Neuronal stem cell (in vitro differentiated cells): ENCODE results near the gene TNFRSF13B. TPM values are rescaled to one million over a fixed set of nuclear protein-coding genes. Genes with fewer than 3 reads are reported as not detected.

Source experiments
- DNase-seq: peaks from one replicate; pipeline ENCODE4 v3.0.0-alpha.2; 2013; ENCODE audit warnings: low spot score
- H2AFZ ChIP-seq: one replicate; pipeline ENCODE4 v1.6.1; 2013; ENCODE audit warnings: mild to moderate bottlenecking, low read length, inconsistent platforms
- H2AK5ac ChIP-seq: 2 replicates; pipeline ENCODE4 v1.6.1; 2013; ENCODE audit warnings: low read depth, mild to moderate bottlenecking, inconsistent platforms, low read length, moderate library complexity, mixed read lengths
- H2BK120ac ChIP-seq: 2 replicates; pipeline ENCODE4 v1.6.1; 2013; ENCODE audit warnings: low read depth, mild to moderate bottlenecking, inconsistent platforms, low read length, moderate library complexity, mixed read lengths
- H2BK12ac ChIP-seq: one replicate; pipeline ENCODE4 v1.6.1; 2013; ENCODE audit warnings: low read length, inconsistent platforms
- H2BK15ac ChIP-seq: 2 replicates; pipeline ENCODE4 v1.6.1; 2013; ENCODE audit warnings: mild to moderate bottlenecking, low read length, inconsistent platforms, mixed read lengths
- H2BK5ac ChIP-seq: one replicate; pipeline ENCODE4 v1.6.1; 2013; ENCODE audit warnings: inconsistent platforms, mild to moderate bottlenecking, low read length, moderate library complexity
- H3K14ac ChIP-seq: one replicate; pipeline ENCODE4 v1.6.1; 2013; ENCODE audit warnings: low read length, inconsistent platforms
- H3K18ac ChIP-seq: 2 replicates; pipeline ENCODE4 v1.6.1; 2013; ENCODE audit warnings: low read length, inconsistent platforms
- H3K23ac ChIP-seq: 2 replicates; pipeline ENCODE4 v1.6.1; 2013; ENCODE audit warnings: low read depth, mild to moderate bottlenecking, mixed read lengths, low read length, inconsistent platforms; ENCODE audit not compliant: poor library complexity
- H3K27ac ChIP-seq: replicated peaks from 3 replicates; pipeline ENCODE4 v1.5.1; 2013; ENCODE audit warnings: low read length, inconsistent platforms
- H3K27me3 ChIP-seq, 3 experiments: 2 replicates each; pipeline ENCODE4 v1.6.1; 2013; ENCODE audit warnings: low read length in 3 of 3, mild to moderate bottlenecking in 2 of 3, inconsistent platforms in 1 of 3, low read depth in 1 of 3, mixed read lengths in 1 of 3, moderate library complexity in 1 of 3; ENCODE audit not compliant: control insufficient read depth in 3 of 3, insufficient read depth in 3 of 3
- H3K36me3 ChIP-seq, 2 donors: replicated peaks in 1 of 2; 2 replicates each; pipeline ENCODE4 v1.6.1; 2013; ENCODE audit warnings: low read length in 2 of 2; ENCODE audit not compliant: control insufficient read depth in 2 of 2, insufficient read depth in 2 of 2
- H3K4ac ChIP-seq: 2 replicates; pipeline ENCODE4 v1.6.1; 2013; ENCODE audit warnings: inconsistent platforms, mild to moderate bottlenecking, low read length, moderate library complexity
- H3K4me1 ChIP-seq, 2 donors: 1 replicate in 1 of 2; 2 replicates in 1 of 2; pipeline ENCODE4 v1.6.1; 2013; ENCODE audit warnings: low read length in 2 of 2, low read depth in 1 of 2; ENCODE audit not compliant: control insufficient read depth in 2 of 2, insufficient read depth in 1 of 2
- H3K4me2 ChIP-seq: one replicate; pipeline ENCODE4 v1.6.1; 2013; ENCODE audit warnings: mild to moderate bottlenecking, low read length, inconsistent platforms; ENCODE audit not compliant: insufficient read depth, poor library complexity, severe bottlenecking
- H3K4me3 ChIP-seq, 2 donors: 2 replicates each; pipeline ENCODE4 v1.5.1; 2013; ENCODE audit warnings: low read length in 2 of 2, mild to moderate bottlenecking in 2 of 2, inconsistent platforms in 1 of 2, moderate library complexity in 1 of 2
- H3K79me1 ChIP-seq: one replicate; pipeline ENCODE4 v1.6.1; 2013; ENCODE audit warnings: low read depth, mild to moderate bottlenecking, inconsistent platforms, low read length, moderate library complexity
- H3K9ac ChIP-seq: one replicate; pipeline ENCODE4 v1.6.1; 2013; ENCODE audit warnings: mild to moderate bottlenecking, low read depth, low read length, inconsistent platforms; ENCODE audit not compliant: poor library complexity
- H3K9me3 ChIP-seq, 2 donors: replicated peaks in 1 of 2; 2 replicates each; pipeline versions ENCODE3 to v1.6.1; 2013; ENCODE audit warnings: low read length in 2 of 2, mild to moderate bottlenecking in 2 of 2, inconsistent platforms in 1 of 2, low read depth in 1 of 2, mixed read lengths in 1 of 2, moderate library complexity in 1 of 2; ENCODE audit not compliant: control insufficient read depth in 2 of 2, insufficient read depth in 1 of 2
- H4K8ac ChIP-seq: one replicate; pipeline ENCODE4 v1.6.1; 2013; ENCODE audit warnings: low read depth, mild to moderate bottlenecking, inconsistent platforms, low read length, moderate library complexity
- H4K91ac ChIP-seq: one replicate; pipeline ENCODE4 v1.6.1; 2013; ENCODE audit warnings: low read length, low read depth, mild to moderate bottlenecking, inconsistent platforms; ENCODE audit not compliant: poor library complexity
- WGBS, 2 donors: extraction: QIAGEN DNeasy Blood & Tissue Kit; methylation state at CpG; one replicate each; pipeline ENCODE4 v1.1.7; 2013; ENCODE audit warnings: missing lambda C conversion rate in 2 of 2, mixed read lengths in 1 of 2; ENCODE audit not compliant: insufficient read length in 2 of 2, insufficient replicate concordance in 1 of 2; ENCODE audit errors: extremely low coverage in 2 of 2; 5-methylcytosine and 5-hydroxymethylcytosine counted together
- polyA plus RNA-seq, 2 experiments: library from polyadenylated mRNA; stranded (reverse); fragments of 200-250 nt; gene quantifications; one replicate each; pipeline ENCODE4 v1.2.3, GENCODE V29; 2013

TNFRSF13B gene
- not detected for polyA plus RNA-seq (2013, experiment 1 of 2)
- polyA plus RNA-seq (2013, experiment 2 of 2): not detected

- H3K14ac ChIP-seq: no peak within 1 kb of the TSS
- no peak within 1 kb of the TSS for H3K4ac ChIP-seq
- H3K27ac ChIP-seq: no peak within 1 kb of the TSS
- H3K9me3 ChIP-seq: no peaks in the 10 kb centered on the region
- no peak for DNase-seq
- H2AK5ac ChIP-seq: no peak within 1 kb of the TSS
- H2BK12ac ChIP-seq: no peak within 1 kb of the TSS
- H2BK15ac ChIP-seq: no peak within 1 kb of the TSS
- H3K4me1 ChIP-seq: peaks cover 0 to 2% of the 10 kb centered on the region in 2 donors
- no peak within 1 kb of the TSS for H3K9ac ChIP-seq
- H4K91ac ChIP-seq: no peak within 1 kb of the TSS
- H3K18ac ChIP-seq: peak within 1 kb of the TSS; percentile 21
- H2BK120ac ChIP-seq: no peak within 1 kb of the TSS
- no peaks in the 10 kb centered on the region for H3K36me3 ChIP-seq
- no peak within 1 kb of the TSS for H3K4me3 ChIP-seq
- H2AFZ ChIP-seq: no peak within 1 kb of the TSS
- H3K27me3 ChIP-seq: peaks cover 0 to 27% (median 0%) of the 10 kb centered on the region in 3 experiments
- no peak within 1 kb of the TSS for H3K23ac ChIP-seq
- H3K79me1 ChIP-seq: no peaks in the 10 kb centered on the region
- no peak within 1 kb of the TSS for H2BK5ac ChIP-seq
- H3K4me2 ChIP-seq: no peak within 1 kb of the TSS
- H4K8ac ChIP-seq: no peak within 1 kb of the TSS
- WGBS, 2 donors: no CpG with 5 or more reads among the region's 17 CpGs
These were observed at the start of gene TNFRSF13B for GRCh38 chr17:16971458-16972338. TNFRSF13B (minus strand) TSS chr17:16972118; CDS start chr17:16972075, 43 bp downstream.

- H2BK12ac ChIP-seq: no peak overlapping the region
- peaks cover 0 to 4% (median 1%) of the 10 kb centered on the region in 3 experiments for H3K27me3 ChIP-seq
- DNase-seq: peak; percentile 65
- no peak overlapping the region for H3K23ac ChIP-seq
- H4K91ac ChIP-seq: no peak overlapping the region
- no peak overlapping the region for H3K14ac ChIP-seq
- H3K4me3 ChIP-seq: no peak overlapping the region
- H2BK15ac ChIP-seq: peak overlapping the region; percentile 88
- H3K4me2 ChIP-seq: peak overlapping the region; percentile 32
- peaks cover 11 to 19% of the 10 kb centered on the region in 2 donors for H3K4me1 ChIP-seq
- peak overlapping the region; percentile 93 for H2AK5ac ChIP-seq
- H2AFZ ChIP-seq: peak overlapping the region; percentile 35
- H3K9me3 ChIP-seq: no peaks in the 10 kb centered on the region
- H4K8ac ChIP-seq: no peak overlapping the region
- H2BK120ac ChIP-seq: peak overlapping the region; percentile 98
- peak overlapping the region; percentile 2 for H3K27ac ChIP-seq
- no CpG with 5 or more reads among the region's 15 CpGs for WGBS, 2 donors
- H3K9ac ChIP-seq: peak overlapping the region; percentile 50
- H3K79me1 ChIP-seq: no peaks in the 10 kb centered on the region
- no peak overlapping the region for H3K4ac ChIP-seq
- H3K36me3 ChIP-seq: no peaks in the 10 kb centered on the region
- peak overlapping the region; percentile 62 for H2BK5ac ChIP-seq
- H3K18ac ChIP-seq: peak overlapping the region; percentile 97
These were observed 49.4 kb upstream of the TNFRSF13B start for GRCh38 chr17:17021194-17021863.

GRCh38 chr17:17020821-17021193, 48.9 kb upstream of the TNFRSF13B start:
- Histone ChIP-seq H3K4me3 (no peak overlapping the region), H3K79me1 (no peaks in the 10 kb centered on the region), H3K4ac (peak overlapping the region; percentile 32), H2BK5ac (peak overlapping the region; percentile 62), H3K27ac (peak overlapping the region; percentile 2), H3K23ac (peak overlapping the region; percentile 69), H3K4me1 (peaks cover 11 to 19% of the 10 kb centered on the region in 2 donors), H3K18ac (peak overlapping the region; percentile 97), H3K9ac (peak overlapping the region; percentile 12), H3K4me2 (peak overlapping the region; percentile 32), H2AK5ac (peak overlapping the region; percentile 93), H4K8ac (no peak overlapping the region), H2BK15ac (peak overlapping the region; percentile 88), H3K27me3 (peaks cover 0 to 4% (median 1%) of the 10 kb centered on the region in 3 experiments), H3K14ac (no peak overlapping the region), H3K36me3 (no peaks in the 10 kb centered on the region), H3K9me3 (no peaks in the 10 kb centered on the region), H2AFZ (peak overlapping the region; percentile 35), H4K91ac (peak overlapping the region; percentile 79), H2BK12ac (peak overlapping the region; percentile 30), H2BK120ac (peak overlapping the region; percentile 98)
- no peak for DNase-seq
- WGBS, 2 donors: no CpG with 5 or more reads among the region's 8 CpGs
